NCI-H748 (cell line): ENCODE data around the gene PAWR.
"Not testable (repeated sequence)": the region's sequence is repeated elsewhere in the genome, so short reads cannot be mapped to it uniquely, and the experiment has no call there.

ENCODE experiments used
- DNase-seq: peaks from one replicate; lab custom pipeline; 2025; ENCODE audit not compliant: unreplicated experiment; lab: John Stamatoyannopoulos, UW

Gene PAWR

GRCh38 chr12:79687711-79688260, 3.0 kb downstream of the PAWR start:
- peak; percentile 6 for DNase-seq

GRCh38 chr12:79686171-79686570, 4.6 kb downstream of the PAWR start:
- no peak for DNase-seq

GRCh38 chr12:79685068-79685467, 5.7 kb downstream of the PAWR start:
- no peak for DNase-seq

DNA sequence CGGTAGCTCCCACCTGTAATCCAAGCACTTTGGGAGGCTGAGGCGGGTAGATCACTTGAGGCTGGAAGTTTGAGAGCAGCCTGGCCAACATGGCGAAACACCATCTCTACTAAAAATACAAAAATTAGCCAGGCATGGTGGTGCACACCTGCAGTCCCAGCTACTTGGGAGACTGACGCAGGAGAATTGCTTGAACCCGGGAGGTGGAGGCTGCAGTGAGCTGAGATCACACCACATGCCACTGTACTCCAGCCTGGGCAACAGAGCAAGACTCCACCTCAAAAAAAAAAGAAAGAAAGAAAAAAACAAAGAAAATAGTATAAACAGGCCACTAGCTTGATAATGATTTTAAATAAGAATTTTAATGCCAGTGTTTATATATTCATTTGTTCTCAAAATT, 6.4 kb downstream of the PAWR start:
- DNase-seq = not testable (repeated sequence)

DNA sequence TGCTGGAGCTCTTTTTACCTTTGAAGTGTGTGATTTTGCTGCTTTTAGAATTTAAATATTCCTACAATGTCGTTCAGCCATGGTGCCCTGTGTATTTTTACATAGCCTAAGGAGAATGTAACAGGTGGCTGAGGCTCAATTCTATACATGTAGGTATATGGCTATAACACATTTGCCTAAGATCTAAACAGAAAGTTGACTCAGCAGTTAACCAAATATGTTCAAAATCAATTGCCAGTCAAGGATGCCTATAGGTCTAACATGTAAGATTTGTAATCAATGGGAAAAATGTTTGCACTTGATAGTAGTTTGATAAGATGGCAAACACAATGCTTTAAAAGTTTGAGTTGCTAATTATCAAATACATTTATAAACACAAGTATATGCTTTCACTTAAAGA, 8.2 kb downstream of the PAWR start:
- no peak for DNase-seq

DNA sequence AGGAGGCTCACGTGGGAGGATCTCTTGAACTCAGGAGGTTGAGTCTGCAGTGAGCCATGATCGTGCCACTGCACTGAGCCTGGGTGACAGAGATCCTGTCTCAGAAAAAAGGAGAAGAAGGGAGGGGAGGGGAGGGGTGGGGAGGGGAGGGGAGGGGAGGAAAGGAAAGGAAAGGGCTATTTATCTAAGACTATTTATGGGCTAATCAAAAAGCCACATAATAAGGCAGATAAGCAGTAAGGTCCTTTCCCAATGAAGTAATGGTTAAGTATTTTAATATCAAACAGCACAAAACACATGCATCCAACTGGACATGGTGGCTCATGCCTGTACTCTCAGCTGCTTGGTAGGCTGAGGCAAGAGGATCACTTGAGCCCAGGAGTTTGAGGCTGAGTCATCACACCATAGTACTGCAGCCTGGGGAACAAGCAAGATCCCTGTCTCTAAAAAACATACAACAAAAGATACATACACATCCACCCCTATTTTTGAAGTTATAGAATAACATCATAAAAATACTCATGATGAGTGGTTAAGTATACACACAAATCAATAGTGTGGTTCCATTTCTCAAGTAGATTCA, 9.7 kb downstream of the PAWR start:
- no peak for DNase-seq

GRCh38 chr12:79680051-79680450, 10.7 kb downstream of the PAWR start:
- no peak for DNase-seq

GRCh38 chr12:79678306-79678705, 12.5 kb downstream of the PAWR start:
- no peak for DNase-seq

DNA sequence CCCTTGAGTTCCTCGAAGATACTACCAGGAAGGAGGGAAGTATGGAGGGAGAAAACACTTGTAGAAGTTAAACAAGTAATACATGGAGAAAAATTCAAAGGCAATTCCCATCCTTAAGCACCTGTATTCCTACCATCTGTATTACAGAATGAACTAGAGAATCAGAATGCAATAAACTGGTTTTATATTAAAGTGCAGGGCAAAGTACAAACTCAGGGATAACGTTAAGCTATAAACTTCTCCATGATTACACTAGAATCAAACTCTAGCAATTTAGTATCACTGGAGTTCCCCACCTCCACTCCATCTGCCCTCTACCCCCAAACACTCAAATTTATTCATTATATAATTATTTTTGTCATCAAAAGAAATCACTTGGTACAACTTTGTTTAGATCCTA, 13.1 kb downstream of the PAWR start:
- no peak for DNase-seq

- DNase-seq = no peak
These were observed 14.2 kb downstream of the PAWR start for GRCh38 chr12:79676579-79676978.

GRCh38 chr12:79674629-79675028, 16.1 kb downstream of the PAWR start:
- no peak for DNase-seq

DNA sequence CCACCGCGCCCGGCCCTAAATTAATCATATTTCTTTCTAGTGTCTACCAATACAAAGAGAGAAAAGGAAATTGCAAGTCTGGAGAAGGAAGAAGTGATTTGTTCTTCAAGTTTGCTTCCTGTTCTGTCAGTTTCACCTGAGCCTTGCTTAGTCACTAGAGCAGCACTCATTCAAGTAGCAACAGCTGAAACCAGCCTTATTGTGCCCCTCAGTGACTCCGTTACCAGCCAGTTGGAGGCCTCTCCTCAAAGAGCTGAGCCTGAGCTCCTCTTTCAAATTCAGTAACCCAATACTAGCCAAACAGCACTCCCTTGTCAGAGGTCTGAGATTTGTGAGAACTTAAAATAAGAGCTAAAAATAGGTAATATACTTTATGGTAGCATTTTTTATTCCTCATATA, 17.4 kb downstream of the PAWR start:
- no peak for DNase-seq

GRCh38 chr12:79668113-79668512, 22.7 kb downstream of the PAWR start:
- no peak for DNase-seq

DNA sequence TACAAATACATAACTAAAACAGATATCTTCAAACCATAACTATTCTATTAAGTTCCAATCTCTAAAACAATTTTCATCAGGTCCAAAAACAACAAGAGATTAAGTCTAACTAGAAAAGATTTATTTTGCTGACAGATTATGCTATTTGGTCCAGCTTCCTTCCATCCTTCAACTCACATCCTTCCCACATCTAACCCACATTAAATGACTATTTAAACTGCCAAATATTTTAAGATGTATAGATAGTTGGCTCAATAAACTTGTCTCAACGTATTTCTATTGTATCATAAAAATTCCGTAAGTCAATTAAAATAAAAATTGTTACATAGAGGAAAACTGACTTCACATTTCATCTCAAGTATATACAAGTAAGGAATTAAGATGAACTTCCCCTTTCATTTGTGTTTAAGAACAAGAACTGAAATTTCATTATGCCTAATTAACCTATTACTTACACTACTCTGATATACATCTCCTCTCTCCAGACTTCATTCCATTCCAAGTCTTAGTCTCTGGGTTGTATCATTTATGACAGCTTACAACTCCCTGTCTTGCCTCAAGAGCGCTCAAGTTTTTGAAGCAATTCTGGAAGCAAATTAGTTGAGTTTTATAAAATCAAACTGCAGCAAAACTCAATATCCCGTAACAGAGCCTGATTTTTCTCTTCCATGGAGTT, 25.4 kb downstream of the PAWR start:
- DNase-seq = no peak

DNA sequence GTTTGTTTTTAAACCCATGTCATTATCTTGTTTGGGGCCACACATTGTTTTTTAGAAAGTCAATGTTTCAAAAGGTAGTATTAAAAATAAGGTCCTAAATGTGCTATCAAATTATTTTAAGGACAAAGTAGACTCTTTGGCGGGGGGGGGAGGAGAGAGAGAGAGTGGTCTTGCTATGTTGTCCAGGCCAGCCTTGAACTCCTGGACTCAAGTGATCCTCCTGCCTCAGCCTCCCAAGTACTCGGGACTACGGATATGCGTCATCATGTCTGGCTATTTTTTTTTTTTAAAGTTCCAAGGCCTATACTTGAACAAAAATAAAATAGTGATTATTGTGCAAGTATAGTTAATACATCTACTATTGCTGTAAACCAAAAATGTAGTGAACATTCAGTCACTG, 26.2 kb downstream of the PAWR start:
- no peak for DNase-seq

GRCh38 chr12:79662046-79662811, 28.5 kb downstream of the PAWR start:
- DNase-seq = no peak

DNA sequence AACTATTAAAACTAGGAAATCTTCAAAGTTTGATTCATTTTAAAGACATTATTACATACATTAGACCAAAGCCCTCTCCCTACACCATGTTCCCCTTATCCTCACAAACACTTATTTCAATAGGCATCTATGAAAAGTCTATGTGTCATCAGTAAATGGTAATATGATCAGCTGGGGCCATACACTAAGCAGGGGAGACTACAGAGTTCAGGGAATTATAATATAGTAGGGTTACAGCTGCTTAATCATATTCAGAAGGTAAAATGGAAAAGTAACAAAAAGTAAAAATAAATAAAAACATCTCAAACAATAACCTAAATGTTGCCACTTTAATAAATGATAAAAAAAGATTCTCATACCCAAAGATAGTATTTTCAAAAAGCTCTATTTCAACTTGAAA, 29.1 kb downstream of the PAWR start:
- no peak for DNase-seq

GRCh38 chr12:79659961-79660431, 30.8 kb downstream of the PAWR start:
- peak; percentile 8 for DNase-seq

DNA sequence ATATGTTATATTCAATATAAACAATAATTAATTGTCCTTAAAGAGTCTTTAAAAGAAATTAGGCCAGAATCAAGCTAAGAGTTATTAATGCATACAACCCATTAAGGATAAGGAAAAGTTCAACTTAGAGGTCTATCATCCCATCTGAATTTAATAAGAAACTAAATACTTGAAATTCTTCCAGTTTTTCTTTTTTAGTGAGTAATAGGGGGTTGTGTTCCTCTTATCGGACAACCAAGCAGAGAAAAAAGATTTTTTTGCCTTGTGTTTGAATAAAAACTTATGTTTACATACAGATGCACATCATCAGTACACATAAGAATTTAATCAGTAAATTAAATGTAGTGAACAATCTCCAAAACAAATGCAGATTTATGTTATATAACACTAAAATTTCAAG, 32.5 kb downstream of the PAWR start:
- no peak for DNase-seq

- no peak for DNase-seq
These were observed 33.6 kb downstream of the PAWR start for GRCh38 chr12:79657136-79657535.

DNA sequence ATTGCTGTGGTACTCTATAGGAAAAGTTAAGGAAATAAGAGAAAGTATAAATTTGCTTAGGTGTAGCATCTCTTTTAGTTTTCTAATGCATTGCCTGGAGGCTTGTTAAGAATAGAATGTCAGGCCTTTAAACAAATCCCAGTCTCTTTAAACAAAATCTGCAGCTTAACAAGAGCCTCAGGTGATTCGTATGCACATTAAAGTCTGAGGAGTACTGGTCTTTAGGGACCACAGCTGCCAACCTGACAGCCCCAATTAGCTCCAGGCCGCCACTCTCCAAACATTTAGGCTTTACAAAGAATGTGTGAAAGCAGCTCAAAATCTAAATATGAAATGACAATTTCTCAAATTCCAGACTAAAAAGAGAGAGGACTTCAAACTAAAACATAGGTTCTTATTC, 35.7 kb downstream of the PAWR start:
- peak; percentile 16 for DNase-seq

DNA sequence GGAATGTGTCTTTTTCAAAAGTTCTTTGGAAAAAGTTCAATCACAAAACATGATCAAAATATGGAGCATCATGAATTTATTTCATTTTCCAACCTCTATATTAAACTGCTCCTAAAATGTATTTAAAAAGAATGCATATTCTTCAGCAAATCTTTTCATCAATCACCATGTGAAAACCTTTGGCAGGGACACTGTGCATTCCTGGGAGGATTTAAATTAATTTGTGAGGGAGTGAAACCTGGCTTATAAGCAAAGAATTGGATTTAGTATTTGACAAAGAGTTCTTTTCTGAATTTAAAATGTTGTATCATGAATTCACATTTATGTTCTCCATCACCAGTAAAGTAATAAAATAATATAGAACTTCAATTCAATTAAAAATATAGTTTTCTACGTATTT, 38.2 kb downstream of the PAWR start:
- no peak for DNase-seq
